ENCODE measurements around the gene GRID1.

DNA sequence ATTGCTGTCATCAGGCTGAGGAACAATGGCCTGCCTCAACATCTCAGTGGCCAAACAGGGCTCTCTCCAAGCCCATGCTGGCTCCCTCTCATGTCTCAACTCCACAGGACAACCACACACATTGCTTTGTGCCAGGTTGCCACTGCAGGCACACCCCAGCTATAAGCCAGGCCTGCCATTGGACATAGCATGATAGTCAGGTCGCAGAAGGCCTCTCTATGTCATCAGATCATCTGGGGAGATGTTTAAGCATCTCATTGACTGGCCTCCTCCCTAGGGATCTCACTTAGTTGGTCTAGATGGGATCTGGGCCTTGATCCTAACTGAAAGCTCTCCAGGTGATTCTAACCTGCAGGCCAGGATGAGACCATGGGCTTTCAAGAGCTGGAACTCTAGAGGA is 257.2 kb downstream of the GRID1 start:
- TF ChIP-seq, protein P1, sequence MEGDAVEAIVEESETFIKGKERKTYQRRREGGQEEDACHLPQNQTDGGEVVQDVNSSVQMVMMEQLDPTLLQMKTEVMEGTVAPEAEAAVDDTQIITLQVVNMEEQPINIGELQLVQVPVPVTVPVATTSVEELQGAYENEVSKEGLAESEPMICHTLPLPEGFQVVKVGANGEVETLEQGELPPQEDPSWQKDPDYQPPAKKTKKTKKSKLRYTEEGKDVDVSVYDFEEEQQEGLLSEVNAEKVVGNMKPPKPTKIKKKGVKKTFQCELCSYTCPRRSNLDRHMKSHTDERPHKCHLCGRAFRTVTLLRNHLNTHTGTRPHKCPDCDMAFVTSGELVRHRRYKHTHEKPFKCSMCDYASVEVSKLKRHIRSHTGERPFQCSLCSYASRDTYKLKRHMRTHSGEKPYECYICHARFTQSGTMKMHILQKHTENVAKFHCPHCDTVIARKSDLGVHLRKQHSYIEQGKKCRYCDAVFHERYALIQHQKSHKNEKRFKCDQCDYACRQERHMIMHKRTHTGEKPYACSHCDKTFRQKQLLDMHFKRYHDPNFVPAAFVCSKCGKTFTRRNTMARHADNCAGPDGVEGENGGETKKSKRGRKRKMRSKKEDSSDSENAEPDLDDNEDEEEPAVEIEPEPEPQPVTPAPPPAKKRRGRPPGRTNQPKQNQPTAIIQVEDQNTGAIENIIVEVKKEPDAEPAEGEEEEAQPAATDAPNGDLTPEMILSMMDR (IDR thresholded peaks at IDR 0.05) = no peak
- TF ChIP-seq POLR2A (IDR thresholded peaks at IDR 0.05) = no peak
- TF ChIP-seq POLR2AphosphoS5 (IDR thresholded peaks at IDR 0.05; ENCODE audit: insufficient read depth in 1 of 2, low read depth in 1 of 2) = no peak
